ENCODE data around the gene GNL3L. TPM values are rescaled to one million over a fixed set of nuclear protein-coding genes. Genes with fewer than 3 reads are reported as not detected.
"Not testable (repeated sequence)": the region's sequence is repeated elsewhere in the genome, so short reads cannot be mapped to it uniquely, and the experiment has no call there.

GNL3L gene
- total RNA-seq, 6 experiments from 2014 or later = 7.8 to 14.0 (median 11.9) TPM

DNA sequence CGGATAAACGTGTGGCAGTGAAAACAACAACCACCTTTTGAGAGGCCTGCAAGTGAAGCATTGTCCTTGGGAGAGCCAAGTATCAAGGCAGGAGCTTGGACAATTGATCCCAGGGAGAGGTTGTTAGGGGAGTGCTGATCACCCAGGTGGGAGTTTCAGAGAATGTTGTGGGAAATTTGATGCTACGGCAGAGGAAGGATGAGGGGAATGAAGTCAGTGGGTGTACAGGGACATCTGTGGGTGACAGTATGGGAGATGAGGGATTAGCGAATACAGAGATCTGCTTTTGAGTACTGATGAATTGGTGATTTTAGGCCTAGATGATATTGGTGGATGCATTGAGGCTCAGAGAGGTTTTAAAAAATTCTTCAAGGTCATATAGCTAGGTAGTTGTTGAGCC is 4.3 kb downstream of the GNL3L start:
- Histone ChIP-seq H3K36me3 (peaks cover 0 to 13% (median 0%) of the 10 kb centered on the region in 4 donors), H3K4me1 (peaks cover 0 to 3% (median 0%) of the 10 kb centered on the region in 4 donors), H3K27me3 (no peaks in the 10 kb centered on the region), H3K4me3 (no peak overlapping the region), H3K9me3 (no peaks in the 10 kb centered on the region), H3K27ac (no peak overlapping the region)
- WGBS (ENCODE audit: insufficient coverage, low coverage, low lambda C conversion rate, missing lambda C conversion rate) = 75% methylated on average over 4 of the region's 4 CpGs
- intact Hi-C loops (cut with DNase I) = no loop called here
- DNase-seq = no peak
- ATAC-seq = no peak
- TF ChIP-seq POLR2A (IDR thresholded peaks at IDR 0.05) = no peak
- TF ChIP-seq, protein P1, sequence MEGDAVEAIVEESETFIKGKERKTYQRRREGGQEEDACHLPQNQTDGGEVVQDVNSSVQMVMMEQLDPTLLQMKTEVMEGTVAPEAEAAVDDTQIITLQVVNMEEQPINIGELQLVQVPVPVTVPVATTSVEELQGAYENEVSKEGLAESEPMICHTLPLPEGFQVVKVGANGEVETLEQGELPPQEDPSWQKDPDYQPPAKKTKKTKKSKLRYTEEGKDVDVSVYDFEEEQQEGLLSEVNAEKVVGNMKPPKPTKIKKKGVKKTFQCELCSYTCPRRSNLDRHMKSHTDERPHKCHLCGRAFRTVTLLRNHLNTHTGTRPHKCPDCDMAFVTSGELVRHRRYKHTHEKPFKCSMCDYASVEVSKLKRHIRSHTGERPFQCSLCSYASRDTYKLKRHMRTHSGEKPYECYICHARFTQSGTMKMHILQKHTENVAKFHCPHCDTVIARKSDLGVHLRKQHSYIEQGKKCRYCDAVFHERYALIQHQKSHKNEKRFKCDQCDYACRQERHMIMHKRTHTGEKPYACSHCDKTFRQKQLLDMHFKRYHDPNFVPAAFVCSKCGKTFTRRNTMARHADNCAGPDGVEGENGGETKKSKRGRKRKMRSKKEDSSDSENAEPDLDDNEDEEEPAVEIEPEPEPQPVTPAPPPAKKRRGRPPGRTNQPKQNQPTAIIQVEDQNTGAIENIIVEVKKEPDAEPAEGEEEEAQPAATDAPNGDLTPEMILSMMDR (IDR thresholded peaks at IDR 0.05) = no peak

DNA sequence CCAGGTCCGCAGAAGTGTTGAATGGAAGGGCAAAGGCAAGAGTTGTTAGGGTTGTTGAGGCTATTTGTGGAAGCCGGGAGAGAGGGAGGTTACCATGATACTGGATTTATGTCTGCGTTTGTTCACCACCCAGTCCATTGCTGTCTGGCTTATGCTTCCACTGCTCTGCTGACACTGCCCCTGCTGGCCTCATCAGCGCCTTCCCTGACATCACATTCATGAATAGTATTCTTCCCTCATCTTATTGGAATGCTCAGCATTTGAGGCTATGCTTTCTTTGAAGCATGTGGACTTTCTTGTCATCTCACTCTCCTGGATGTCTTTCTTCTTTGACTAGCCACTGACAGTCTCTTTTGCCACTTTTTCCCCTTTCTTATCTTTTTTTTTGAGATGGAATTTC is 10.3 kb downstream of the GNL3L start:
- intact Hi-C loops (cut with DNase I) = no loop called here
- Histone ChIP-seq H3K4me1 (no peaks in the 10 kb centered on the region), H3K9me3 (no peaks in the 10 kb centered on the region), H3K27me3 (no peaks in the 10 kb centered on the region), H3K36me3 (peaks cover 0 to 50% (median 3%) of the 10 kb centered on the region in 4 donors), H3K4me3 (no peak overlapping the region), H3K27ac (no peak overlapping the region)
- 70% methylated on average over 3 of the region's 4 CpGs for WGBS (ENCODE audit: insufficient coverage, low coverage, low lambda C conversion rate, missing lambda C conversion rate)
- DNase-seq = no peak
- peak in 1 of 4 donors; percentile 20 for ATAC-seq
- TF ChIP-seq, protein P1 (IDR thresholded peaks at IDR 0.05) = no peak

DNA sequence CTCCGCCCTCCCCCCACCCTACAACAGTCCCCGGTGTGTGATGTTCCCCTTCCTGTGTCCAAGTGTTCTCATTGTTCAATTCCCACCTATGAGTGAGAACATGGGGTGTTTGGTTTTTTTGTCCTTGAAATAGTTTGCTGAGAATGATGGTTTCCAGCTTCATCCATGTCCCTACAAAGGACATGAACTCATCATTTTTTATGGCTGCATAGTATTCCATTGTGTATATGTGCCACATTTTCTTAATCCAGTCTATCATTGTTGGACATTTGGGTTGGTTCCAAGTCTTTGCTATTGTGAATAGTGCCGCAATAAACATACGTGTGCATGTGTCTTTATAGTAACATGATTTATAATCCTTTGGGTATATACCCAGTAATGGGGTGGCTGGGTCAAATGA is 12.2 kb downstream of the GNL3L start:
- H3K36me3 ChIP-seq = peaks cover 0 to 60% (median 6%) of the 10 kb centered on the region in 4 donors
- intact Hi-C loops (cut with DNase I); H3K27me3 ChIP-seq; H3K4me3 ChIP-seq; DNase-seq; ATAC-seq; H3K4me1 ChIP-seq; H3K27ac ChIP-seq; H3K9me3 ChIP-seq: not testable (repeated sequence)
- 40% methylated on average over 2 of the region's 4 CpGs for WGBS (ENCODE audit: insufficient coverage, low coverage, low lambda C conversion rate, missing lambda C conversion rate)

DNA sequence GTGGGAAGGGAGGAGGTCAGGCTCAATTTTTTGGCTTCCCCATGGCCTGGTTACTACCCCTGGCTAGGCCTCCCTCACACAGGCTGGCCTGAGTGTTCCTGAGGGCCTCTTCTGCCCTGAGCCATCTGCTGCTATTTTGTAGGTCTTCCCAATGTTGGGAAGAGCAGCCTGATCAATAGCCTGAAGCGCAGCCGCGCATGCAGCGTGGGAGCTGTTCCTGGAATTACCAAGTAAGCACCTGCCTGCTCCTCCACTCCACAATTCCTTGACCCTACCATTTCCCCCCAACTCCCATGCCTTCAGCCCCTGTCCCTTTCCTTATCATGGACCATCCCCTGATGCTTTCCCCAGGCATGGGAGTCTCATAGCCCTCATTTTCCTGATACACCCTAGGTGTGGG is 20.8 kb downstream of the GNL3L start:
- peaks cover 0 to 40% (median 4%) of the 10 kb centered on the region in 4 donors for H3K36me3 ChIP-seq
- H3K4me3 ChIP-seq = no peak overlapping the region
- WGBS (ENCODE audit: insufficient coverage, low coverage, low lambda C conversion rate, missing lambda C conversion rate) = no CpG with 5 or more reads among the region's 4 CpGs
- no peaks in the 10 kb centered on the region for H3K27me3 ChIP-seq
- no peaks in the 10 kb centered on the region for H3K9me3 ChIP-seq
- no peak for ATAC-seq
- no peak for DNase-seq
- H3K4me1 ChIP-seq = no peaks in the 10 kb centered on the region
- TF ChIP-seq, protein P1 (IDR thresholded peaks at IDR 0.05) = no peak
- no peak for TF ChIP-seq POLR2A (IDR thresholded peaks at IDR 0.05)
- intact Hi-C loops (cut with DNase I) = no loop called here
- H3K27ac ChIP-seq = no peak overlapping the region

DNA sequence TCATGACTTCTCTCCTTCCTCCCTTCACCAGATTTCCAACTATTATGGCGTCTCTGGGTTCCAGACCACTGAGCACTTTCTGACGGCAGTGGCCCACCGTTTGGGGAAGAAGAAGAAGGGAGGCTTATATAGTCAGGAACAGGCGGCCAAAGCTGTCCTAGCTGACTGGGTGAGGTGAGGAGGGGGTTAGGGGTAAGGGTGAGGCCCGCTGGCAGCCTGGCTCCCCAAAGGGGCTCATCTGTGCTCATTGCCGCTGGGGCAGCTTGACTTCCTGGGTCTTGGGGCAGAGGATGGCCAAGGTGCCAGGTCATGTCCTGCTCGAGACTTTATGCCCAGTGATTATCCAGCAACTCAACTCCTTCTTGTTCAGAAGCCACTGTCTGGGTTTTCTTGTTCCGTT is 21.8 kb downstream of the GNL3L start:
- 64% methylated on average over 5 of the region's 8 CpGs for WGBS (ENCODE audit: insufficient coverage, low coverage, low lambda C conversion rate, missing lambda C conversion rate)
- ATAC-seq (no peak), DNase-seq (no peak)
- no peak for TF ChIP-seq POLR2A (IDR thresholded peaks at IDR 0.05)
- TF ChIP-seq, protein P1 (IDR thresholded peaks at IDR 0.05) = no peak
- no peaks in the 10 kb centered on the region for H3K9me3 ChIP-seq
- no peaks in the 10 kb centered on the region for H3K27me3 ChIP-seq
- intact Hi-C loops (cut with DNase I) = no loop called here
- H3K4me1 ChIP-seq = no peaks in the 10 kb centered on the region
- peaks cover 0 to 35% (median 4%) of the 10 kb centered on the region in 4 donors for H3K36me3 ChIP-seq
- H3K4me3 ChIP-seq = no peak overlapping the region
- no peak overlapping the region for H3K27ac ChIP-seq

DNA sequence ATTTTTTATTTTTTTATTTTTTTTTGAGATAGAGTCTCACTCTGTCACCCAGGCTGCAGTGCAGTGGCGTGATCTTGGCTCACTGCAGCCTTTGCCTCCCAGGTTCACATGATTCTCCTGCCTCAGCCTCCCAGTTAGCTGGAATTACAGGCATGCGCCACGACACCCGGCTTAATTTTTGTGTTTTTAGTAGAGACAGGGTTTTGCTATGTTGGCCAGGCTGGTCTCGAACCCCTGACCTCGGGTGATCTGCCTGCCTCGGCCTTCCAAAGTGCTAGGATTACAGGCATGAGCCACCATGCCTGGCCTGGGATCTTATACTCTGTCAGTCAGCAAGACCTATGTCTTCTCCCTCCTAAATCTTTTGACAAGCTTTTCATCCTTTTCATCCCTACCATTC is 25.0 kb downstream of the GNL3L start:
- ATAC-seq; H3K9me3 ChIP-seq; intact Hi-C loops (cut with DNase I); H3K27me3 ChIP-seq; DNase-seq; H3K27ac ChIP-seq; H3K4me1 ChIP-seq; H3K4me3 ChIP-seq: not testable (repeated sequence)
- WGBS (ENCODE audit: insufficient coverage, low coverage, low lambda C conversion rate, missing lambda C conversion rate) = 69% methylated on average over 7 of the region's 7 CpGs
- peaks cover 0 to 37% (median 7%) of the 10 kb centered on the region in 4 donors for H3K36me3 ChIP-seq
